ENCODE results near the gene EGF.

DNA sequence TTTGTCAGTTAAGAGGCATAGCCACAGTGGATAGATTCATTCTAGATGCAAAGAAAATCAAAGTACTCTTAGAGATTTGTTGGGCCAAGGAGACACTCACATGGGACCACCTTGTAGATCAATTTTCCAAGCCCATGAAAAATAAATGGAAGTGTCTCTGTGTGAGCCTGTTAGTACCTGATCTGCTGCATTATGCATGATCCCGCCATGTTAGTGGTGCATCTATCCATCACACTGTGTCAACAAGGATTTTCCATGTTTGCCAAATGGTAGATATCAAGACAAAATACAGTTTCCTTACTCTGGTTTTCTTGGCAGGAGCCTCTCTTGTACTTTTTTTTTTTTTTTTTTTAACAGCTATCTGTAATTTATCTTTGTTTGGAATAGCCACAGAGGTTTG, 112.4 kb downstream of the EGF start:
- TF ChIP-seq, protein P1, sequence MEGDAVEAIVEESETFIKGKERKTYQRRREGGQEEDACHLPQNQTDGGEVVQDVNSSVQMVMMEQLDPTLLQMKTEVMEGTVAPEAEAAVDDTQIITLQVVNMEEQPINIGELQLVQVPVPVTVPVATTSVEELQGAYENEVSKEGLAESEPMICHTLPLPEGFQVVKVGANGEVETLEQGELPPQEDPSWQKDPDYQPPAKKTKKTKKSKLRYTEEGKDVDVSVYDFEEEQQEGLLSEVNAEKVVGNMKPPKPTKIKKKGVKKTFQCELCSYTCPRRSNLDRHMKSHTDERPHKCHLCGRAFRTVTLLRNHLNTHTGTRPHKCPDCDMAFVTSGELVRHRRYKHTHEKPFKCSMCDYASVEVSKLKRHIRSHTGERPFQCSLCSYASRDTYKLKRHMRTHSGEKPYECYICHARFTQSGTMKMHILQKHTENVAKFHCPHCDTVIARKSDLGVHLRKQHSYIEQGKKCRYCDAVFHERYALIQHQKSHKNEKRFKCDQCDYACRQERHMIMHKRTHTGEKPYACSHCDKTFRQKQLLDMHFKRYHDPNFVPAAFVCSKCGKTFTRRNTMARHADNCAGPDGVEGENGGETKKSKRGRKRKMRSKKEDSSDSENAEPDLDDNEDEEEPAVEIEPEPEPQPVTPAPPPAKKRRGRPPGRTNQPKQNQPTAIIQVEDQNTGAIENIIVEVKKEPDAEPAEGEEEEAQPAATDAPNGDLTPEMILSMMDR (IDR thresholded peaks at IDR 0.05; ENCODE audit: low read depth, low read length), result no peak
- no peak for TF ChIP-seq POLR2A (IDR thresholded peaks at IDR 0.05; ENCODE audit: extremely low read depth, insufficient read length)
